ACC112 (cell line): ENCODE measurements around the gene RNASE1.
"Not testable (repeated sequence)": the region's sequence is repeated elsewhere in the genome, so short reads cannot be mapped to it uniquely, and the experiment has no call there.

ENCODE experiments used
- H2AFZ ChIP-seq: fragments of 200-600 bp; sonication (generic); one replicate; pipeline ENCODE4 v1.6.0; 2017; ENCODE audit warnings: antibody characterized with exemption, low read length; ENCODE audit not compliant: unreplicated experiment
- H3K27ac ChIP-seq: fragments of 200-600 bp; sonication (generic); 2 replicates; pipeline ENCODE4 v1.5.1; 2014; ENCODE audit warnings: low read depth, mild to moderate bottlenecking, antibody characterized with exemption, low read length, moderate library complexity
- H3K27me3 ChIP-seq: fragments of 200-600 bp; sonication (generic); 2 replicates; pipeline ENCODE4 v1.6.1; 2014; ENCODE audit warnings: mild to moderate bottlenecking, antibody characterized with exemption, low read length, moderate library complexity, mixed read lengths; ENCODE audit not compliant: insufficient read depth
- H3K36me3 ChIP-seq: fragments of 200-600 bp; sonication (generic); 2 replicates; pipeline ENCODE4 v1.6.1; 2016; ENCODE audit warnings: mild to moderate bottlenecking, antibody characterized with exemption, low read length, moderate library complexity, mixed read lengths; ENCODE audit not compliant: insufficient read depth
- H3K4me1 ChIP-seq: fragments of 200-600 bp; sonication (generic); one replicate; pipeline ENCODE4 v1.6.1; 2016; ENCODE audit warnings: low read length, mixed read lengths; ENCODE audit not compliant: insufficient read depth, unreplicated experiment, control insufficient read depth
- H3K4me3 ChIP-seq: fragments of 200-600 bp; sonication (generic); 2 replicates; pipeline ENCODE4 v1.5.1; 2014; ENCODE audit warnings: mild to moderate bottlenecking, low read depth, low read length
- H3K79me2 ChIP-seq: fragments of 200-600 bp; sonication (generic); one replicate; pipeline ENCODE4 v1.6.0; 2016; ENCODE audit warnings: low read length; ENCODE audit not compliant: control insufficient read depth, unreplicated experiment, insufficient read depth

The RNASE1 gene

DNA sequence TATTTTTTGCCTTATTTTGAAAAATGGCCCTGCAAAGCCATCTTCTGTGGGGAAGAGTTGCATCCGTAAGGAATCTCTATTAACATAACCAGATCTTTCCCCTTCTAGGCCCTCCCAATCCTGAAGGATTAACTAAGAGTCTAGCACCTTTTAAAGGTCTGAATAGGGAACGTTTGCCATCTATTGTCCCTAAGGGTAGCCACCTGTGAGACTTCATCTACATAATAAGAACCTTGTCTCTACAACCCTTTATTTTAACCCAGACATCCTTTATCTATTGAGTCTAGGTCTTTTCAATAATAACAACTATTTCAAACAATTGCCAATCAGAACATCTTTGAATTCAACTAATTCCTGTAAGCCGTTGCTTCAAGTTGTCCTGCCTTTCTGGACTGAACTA is 30.0 kb downstream of the RNASE1 start:
- no peaks in the 10 kb centered on the region for H3K36me3 ChIP-seq
- no peak overlapping the region for H3K4me3 ChIP-seq
- H3K79me2 ChIP-seq, result no peaks in the 10 kb centered on the region
- no peaks in the 10 kb centered on the region for H3K4me1 ChIP-seq
- no peak overlapping the region for H2AFZ ChIP-seq
- no peak overlapping the region for H3K27ac ChIP-seq
- peaks cover 77% of the 10 kb centered on the region for H3K27me3 ChIP-seq

DNA sequence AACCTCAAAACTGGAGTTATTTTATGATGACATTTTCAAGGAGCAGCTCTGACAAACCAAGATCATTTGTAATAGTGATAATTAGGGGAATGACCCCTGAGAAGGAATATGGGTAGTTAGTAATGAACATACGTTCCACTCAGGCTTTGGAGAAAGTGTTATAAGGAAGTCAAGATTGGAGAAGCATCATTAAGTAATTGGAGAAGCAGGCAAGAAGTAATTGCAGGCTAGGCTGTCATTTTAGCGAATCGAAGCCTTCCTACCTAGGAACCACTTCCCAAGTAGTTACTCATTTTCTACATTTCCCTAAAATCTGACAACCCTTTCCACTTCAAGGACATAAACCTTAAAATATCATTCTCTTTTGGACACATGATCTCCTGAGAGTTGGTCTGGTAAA is 33.2 kb downstream of the RNASE1 start:
- Histone ChIP-seq H3K27me3 (peaks cover 57% of the 10 kb centered on the region), H2AFZ (no peak overlapping the region), H3K27ac (no peak overlapping the region)

DNA sequence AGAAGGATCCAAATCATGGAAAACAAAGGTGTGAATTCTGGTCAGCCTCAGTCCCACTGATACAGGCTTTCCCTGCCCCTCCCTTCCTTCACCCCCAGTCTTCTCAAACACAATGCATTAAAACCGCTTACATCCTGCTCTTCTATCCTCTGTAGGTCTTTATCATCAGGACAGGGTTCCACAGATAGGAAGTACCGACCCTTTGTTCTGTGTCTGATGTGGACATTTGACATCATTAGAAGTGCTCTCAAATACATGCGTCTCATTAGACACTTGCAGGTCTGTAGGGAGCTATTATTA is 34.1 kb downstream of the RNASE1 start:
- peaks cover 60% of the 10 kb centered on the region for H3K27me3 ChIP-seq
- no peaks in the 10 kb centered on the region for H3K4me1 ChIP-seq
- no peaks in the 10 kb centered on the region for H3K79me2 ChIP-seq
- no peak overlapping the region for H3K27ac ChIP-seq
- no peak overlapping the region for H3K4me3 ChIP-seq
- H2AFZ ChIP-seq, result no peak overlapping the region
- no peaks in the 10 kb centered on the region for H3K36me3 ChIP-seq

More for the DNA sequence above, 33.2 kb downstream of the RNASE1 start:
- Histone ChIP-seq H3K4me1 (no peaks in the 10 kb centered on the region), H3K79me2 (no peaks in the 10 kb centered on the region), H3K4me3 (no peak overlapping the region), H3K36me3 (no peaks in the 10 kb centered on the region)

DNA sequence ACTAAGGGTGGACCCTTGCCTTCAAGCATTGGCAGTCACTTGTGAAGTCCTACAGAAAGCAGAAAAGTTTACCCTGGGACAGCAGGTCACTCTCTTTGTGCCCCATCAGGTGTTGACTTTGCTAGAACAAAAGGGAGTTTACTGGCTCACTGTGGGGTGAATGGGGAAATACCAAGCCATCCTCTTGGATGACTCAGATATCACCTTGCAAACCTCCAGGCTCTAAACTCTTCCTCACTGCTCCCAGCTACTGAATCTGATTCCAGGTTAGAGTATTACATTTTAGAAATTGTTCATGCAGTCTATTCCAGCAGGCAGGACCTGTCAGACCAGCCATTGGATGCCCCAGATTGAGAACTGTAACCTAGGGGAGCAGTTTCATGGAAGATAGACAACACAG is 41.7 kb downstream of the RNASE1 start:
- no peak overlapping the region for H3K4me3 ChIP-seq
- H3K4me1 ChIP-seq, result no peaks in the 10 kb centered on the region
- H3K79me2 ChIP-seq, result no peaks in the 10 kb centered on the region
- no peaks in the 10 kb centered on the region for H3K36me3 ChIP-seq
- no peak overlapping the region for H3K27ac ChIP-seq
- H3K27me3 ChIP-seq, result peaks cover 29% of the 10 kb centered on the region
- H2AFZ ChIP-seq, result no peak overlapping the region

DNA sequence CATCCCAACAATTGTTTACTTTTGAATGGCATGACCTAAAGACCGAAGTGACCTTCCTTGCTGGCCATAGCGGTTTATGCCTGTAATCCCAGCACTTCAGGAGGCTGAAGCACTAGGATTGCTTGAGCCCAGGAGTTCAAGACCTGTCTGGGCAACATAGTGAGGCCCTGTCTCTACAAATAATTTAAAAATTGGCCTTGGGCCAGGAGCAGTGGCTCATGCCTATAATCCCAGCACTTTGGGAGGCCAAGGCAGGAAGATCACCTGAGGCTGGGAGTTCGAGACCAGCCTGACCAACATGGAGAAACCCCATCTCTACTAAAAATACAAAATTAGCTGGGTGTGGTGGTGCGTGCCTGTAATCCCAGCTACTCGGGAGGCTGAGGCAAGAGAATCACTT is 43.2 kb downstream of the RNASE1 start:
- H3K36me3 ChIP-seq, H3K4me1 ChIP-seq, H2AFZ ChIP-seq, H3K4me3 ChIP-seq, H3K27ac ChIP-seq, H3K79me2 ChIP-seq: not testable (repeated sequence)
- H3K27me3 ChIP-seq, result peaks cover 29% of the 10 kb centered on the region; the same call in 1 of the 2 replicates

DNA sequence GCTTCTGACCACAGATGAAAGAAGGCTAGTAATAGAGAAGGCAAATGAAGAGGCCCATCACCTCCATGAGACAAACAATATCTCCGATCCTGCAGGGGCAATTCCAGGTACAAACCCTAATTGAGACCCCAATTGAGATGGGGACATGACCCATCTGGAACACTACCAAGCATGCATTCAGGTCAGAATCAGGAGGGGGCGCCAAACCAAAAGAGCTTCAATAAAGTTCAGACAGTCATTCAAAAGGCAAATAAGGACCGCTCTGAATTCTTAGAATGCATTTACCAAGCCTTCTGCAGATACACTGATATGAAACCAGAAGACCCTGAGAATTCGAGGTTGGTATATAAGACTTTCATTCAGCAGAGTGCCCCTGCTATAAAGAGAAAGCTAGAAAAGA is 44.7 kb downstream of the RNASE1 start:
- H3K79me2 ChIP-seq, result no peaks in the 10 kb centered on the region
- no peak overlapping the region for H3K27ac ChIP-seq
- no peaks in the 10 kb centered on the region for H3K36me3 ChIP-seq
- no peak overlapping the region for H3K4me3 ChIP-seq
- no peak overlapping the region for H2AFZ ChIP-seq
- peaks cover 23% of the 10 kb centered on the region; the same call in 1 of the 2 replicates for H3K27me3 ChIP-seq
- H3K4me1 ChIP-seq, result no peaks in the 10 kb centered on the region

DNA sequence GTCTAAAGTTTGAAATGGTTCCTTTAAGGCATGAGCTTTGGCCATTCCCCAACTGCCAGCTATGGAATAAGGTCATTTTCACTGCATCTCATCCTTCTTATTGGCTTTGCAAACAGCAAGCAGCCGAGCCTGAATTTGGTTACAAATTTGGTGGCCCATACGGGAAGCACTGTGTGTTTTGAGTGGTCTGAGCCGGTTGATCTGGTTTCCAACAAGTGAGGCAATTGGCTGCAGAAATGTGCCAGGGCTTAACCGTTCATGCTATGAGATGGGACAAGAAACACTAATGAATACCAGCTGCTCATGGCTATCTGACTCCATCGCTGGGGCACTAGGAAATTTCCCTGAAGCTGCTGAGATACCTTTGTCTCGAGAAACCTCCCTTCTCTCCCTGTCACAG is 47.6 kb downstream of the RNASE1 start:
- Histone ChIP-seq H3K4me1 (no peaks in the 10 kb centered on the region), H2AFZ (no peak overlapping the region), H3K27ac (no peak overlapping the region), H3K4me3 (no peak overlapping the region), H3K79me2 (no peaks in the 10 kb centered on the region), H3K27me3 (peaks cover 23% of the 10 kb centered on the region; the same call in 1 of the 2 replicates), H3K36me3 (no peaks in the 10 kb centered on the region)

DNA sequence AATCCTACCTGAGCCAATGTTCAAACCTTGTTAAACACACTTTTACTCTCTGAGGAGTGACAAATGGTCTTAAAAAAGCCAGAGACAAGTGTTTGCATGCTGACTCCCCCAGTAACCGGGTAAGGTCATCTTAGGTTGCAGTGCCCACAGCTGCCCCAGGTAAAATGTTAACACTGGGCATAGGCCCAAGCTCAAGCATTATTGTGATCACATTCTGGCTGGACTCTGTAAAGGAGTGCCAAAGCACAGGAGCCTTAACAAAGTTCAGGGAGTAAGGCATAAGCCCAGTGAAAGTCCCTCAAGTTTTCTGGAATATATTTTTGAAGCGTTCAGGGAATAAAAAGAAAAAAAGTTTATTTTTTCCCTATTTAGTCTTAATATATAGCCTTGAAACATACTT is 48.3 kb downstream of the RNASE1 start:
- H3K79me2 ChIP-seq, result no peaks in the 10 kb centered on the region
- H3K4me3 ChIP-seq, result no peak overlapping the region
- H3K4me1 ChIP-seq, result no peaks in the 10 kb centered on the region
- no peaks in the 10 kb centered on the region for H3K36me3 ChIP-seq
- H3K27me3 ChIP-seq, result peaks cover 23% of the 10 kb centered on the region; the same call in 1 of the 2 replicates
- no peak overlapping the region for H2AFZ ChIP-seq
- no peak overlapping the region for H3K27ac ChIP-seq

DNA sequence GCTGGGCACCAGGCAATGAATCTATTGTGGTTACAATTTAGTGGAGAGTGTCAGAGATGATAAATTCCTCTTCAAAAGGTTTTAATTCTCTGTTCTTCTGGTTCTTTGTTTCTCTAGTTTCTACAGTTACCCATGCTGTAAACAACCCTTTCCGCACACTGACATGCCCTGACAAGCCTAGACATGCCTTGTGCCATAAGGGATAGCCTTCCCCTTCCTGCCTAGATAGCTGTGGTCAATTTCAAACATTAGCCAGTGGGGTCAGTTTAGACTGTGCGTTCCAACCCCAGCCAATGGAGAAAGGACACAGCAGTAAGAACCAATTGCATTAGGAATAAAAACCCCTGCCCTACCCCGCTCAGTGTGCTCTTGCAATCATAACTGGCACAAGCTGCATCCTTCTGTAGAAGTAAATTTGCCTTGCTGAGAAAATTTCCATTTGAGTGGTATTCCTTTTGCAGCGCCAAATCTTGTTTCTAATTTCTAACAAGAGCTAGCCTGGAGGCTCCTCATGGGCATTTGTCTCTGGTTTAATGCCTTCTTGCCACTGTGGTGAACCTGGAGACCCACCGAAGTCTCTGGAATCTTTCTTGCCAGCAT is 50.6 kb downstream of the RNASE1 start:
- Histone ChIP-seq H3K4me1 (no peaks in the 10 kb centered on the region), H3K27ac (no peak overlapping the region), H3K79me2 (no peaks in the 10 kb centered on the region), H2AFZ (no peak overlapping the region), H3K4me3 (no peak overlapping the region), H3K27me3 (peaks cover 19% of the 10 kb centered on the region; the same call in 1 of the 2 replicates), H3K36me3 (no peaks in the 10 kb centered on the region)
